HL-60 (cell line): ENCODE measurements around the gene YIF1A.

ENCODE experiments used
- DNase-seq, 2 experiments: peaks; one replicate each; pipeline ENCODE4 v3.0.0-alpha.2; 2010 to 2020; ENCODE audit warnings: low read depth in 1 of 2, low spot score in 1 of 2
- H3K27ac ChIP-seq: fragments of 250-450 bp; sonication (Bioruptor Pico); replicated peaks from 2 replicates; pipeline ENCODE4 v1.5.1; 2020; ENCODE audit warnings: mild to moderate bottlenecking, moderate library complexity
- H3K27me3 ChIP-seq: fragments of 250-450 bp; sonication (Bioruptor Pico); 2 replicates; pipeline ENCODE4 v1.5.1; 2021; ENCODE audit warnings: mild to moderate bottlenecking, moderate library complexity; ENCODE audit not compliant: insufficient read depth, poor library complexity, severe bottlenecking
- H3K4me3 ChIP-seq: replicated peaks from 2 replicates; pipeline ENCODE4 v1.5.1; 2011; ENCODE audit warnings: mild to moderate bottlenecking, control low read depth, low read length; ENCODE audit not compliant: insufficient read depth
- CTCF ChIP-seq: IDR thresholded peaks from one replicate; pipeline ENCODE4 v1.5.1; 2011; ENCODE audit warnings: low read length, control low read depth, inconsistent platforms; ENCODE audit not compliant: insufficient read depth
- GABPA ChIP-seq: IDR thresholded peaks from 2 replicates; pipeline ENCODE4 v1.6.1; 2012; ENCODE audit warnings: low read depth
- POLR2AphosphoS5 ChIP-seq: IDR thresholded peaks from 2 replicates; pipeline ENCODE4 v1.6.1; 2012; ENCODE audit warnings: low read depth
- REST ChIP-seq: IDR thresholded peaks from 2 replicates; pipeline ENCODE4 v1.6.1; 2012; ENCODE audit warnings: low read depth; ENCODE audit not compliant: insufficient replicate concordance
- SPI1 ChIP-seq: IDR thresholded peaks from 2 replicates; pipeline ENCODE4 v1.6.1; 2012; ENCODE audit warnings: low read depth, mild to moderate bottlenecking, borderline replicate concordance

Gene YIF1A

GRCh38 chr11:66261578-66261977 lies 27.4 kb downstream of the YIF1A start:
- Histone ChIP-seq H3K27me3 (peaks cover 6% of the 10 kb centered on the region), H3K27ac (no peak overlapping the region), H3K4me3 (no peak overlapping the region)
- no peak for DNase-seq
- TF ChIP-seq REST (no peak), GABPA (no peak), POLR2AphosphoS5 (no peak), SPI1 (no peak), CTCF (no peak)

- Histone ChIP-seq H3K27me3 (peaks cover 6% of the 10 kb centered on the region), H3K27ac (no peak overlapping the region), H3K4me3 (no peak overlapping the region)
- no peak for DNase-seq
- TF ChIP-seq POLR2AphosphoS5 (no peak), REST (no peak), CTCF (no peak), SPI1 (no peak), GABPA (no peak)
These were observed 29.0 kb downstream of the YIF1A start for GRCh38 chr11:66259956-66260355.

- Histone ChIP-seq H3K27me3 (peaks cover 6% of the 10 kb centered on the region), H3K27ac (no peak overlapping the region), H3K4me3 (no peak overlapping the region)
- no peak for DNase-seq
- no peak for TF ChIP-seq SPI1
- TF ChIP-seq REST = no peak
- TF ChIP-seq CTCF = no peak
- TF ChIP-seq POLR2AphosphoS5 = no peak
- no peak for TF ChIP-seq GABPA
These were observed 29.7 kb downstream of the YIF1A start for GRCh38 chr11:66259225-66259624.
